Fibroblast of lung (primary cell): ENCODE data around the gene SLC34A1.

Experiments used
- EZH2 ChIP-seq: IDR thresholded peaks from 2 replicates; pipeline ENCODE4 v1.5.1; 2012; ENCODE audit warnings: low read length, control low read depth, mild to moderate bottlenecking; ENCODE audit errors: missing control alignments
- TF ChIP-seq, protein P1 (sequence below), 2 donors: IDR thresholded peaks in 1 of 2; conservative IDR thresholded peaks in 1 of 2; 1 replicate in 1 of 2; 2 replicates in 1 of 2; pipeline ENCODE4 v1.5.1; 2011 to 2012; ENCODE audit warnings: low read length in 2 of 2, control low read depth in 1 of 2, inconsistent platforms in 1 of 2, low read depth in 1 of 2, mild to moderate bottlenecking in 1 of 2

DNA sequence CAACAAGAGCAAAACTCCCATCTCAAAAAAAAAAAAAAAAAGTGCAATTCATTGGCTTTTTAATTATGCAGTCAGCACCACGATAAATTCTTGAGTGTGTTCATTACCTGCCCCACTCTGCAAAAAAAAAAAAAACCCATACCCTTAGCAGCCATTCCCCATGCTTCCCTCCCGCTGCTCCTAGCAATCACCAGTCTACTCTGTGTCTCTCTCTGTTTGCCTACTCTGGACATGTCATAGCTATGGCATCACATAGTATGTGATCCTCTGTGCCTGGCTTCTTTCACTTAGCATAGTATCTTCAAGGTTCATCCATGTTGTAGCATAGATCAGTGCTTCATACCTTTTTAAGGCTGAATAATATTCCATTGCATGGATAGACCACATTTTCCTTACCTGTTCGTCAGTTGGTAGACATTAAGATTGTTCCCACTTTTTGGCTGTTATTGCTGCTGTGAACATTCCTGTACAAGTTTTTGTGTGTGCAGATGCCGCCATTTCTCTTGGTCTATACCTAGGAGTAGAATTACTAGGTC, 55.4 kb downstream of the SLC34A1 start:
- TF ChIP-seq, protein P1, sequence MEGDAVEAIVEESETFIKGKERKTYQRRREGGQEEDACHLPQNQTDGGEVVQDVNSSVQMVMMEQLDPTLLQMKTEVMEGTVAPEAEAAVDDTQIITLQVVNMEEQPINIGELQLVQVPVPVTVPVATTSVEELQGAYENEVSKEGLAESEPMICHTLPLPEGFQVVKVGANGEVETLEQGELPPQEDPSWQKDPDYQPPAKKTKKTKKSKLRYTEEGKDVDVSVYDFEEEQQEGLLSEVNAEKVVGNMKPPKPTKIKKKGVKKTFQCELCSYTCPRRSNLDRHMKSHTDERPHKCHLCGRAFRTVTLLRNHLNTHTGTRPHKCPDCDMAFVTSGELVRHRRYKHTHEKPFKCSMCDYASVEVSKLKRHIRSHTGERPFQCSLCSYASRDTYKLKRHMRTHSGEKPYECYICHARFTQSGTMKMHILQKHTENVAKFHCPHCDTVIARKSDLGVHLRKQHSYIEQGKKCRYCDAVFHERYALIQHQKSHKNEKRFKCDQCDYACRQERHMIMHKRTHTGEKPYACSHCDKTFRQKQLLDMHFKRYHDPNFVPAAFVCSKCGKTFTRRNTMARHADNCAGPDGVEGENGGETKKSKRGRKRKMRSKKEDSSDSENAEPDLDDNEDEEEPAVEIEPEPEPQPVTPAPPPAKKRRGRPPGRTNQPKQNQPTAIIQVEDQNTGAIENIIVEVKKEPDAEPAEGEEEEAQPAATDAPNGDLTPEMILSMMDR (conservative IDR thresholded peaks at IDR 0.05 in 1 of 2, IDR thresholded peaks at IDR 0.05 in 1 of 2; ENCODE audit: low read depth in 1 of 2, low read length in 2 of 2): no peak
- no peak for TF ChIP-seq EZH2
